K562 (cell line): ENCODE measurements around the gene COX15. TPM values are rescaled to one million over a fixed set of nuclear protein-coding genes. Genes with fewer than 3 reads are reported as not detected.
A peak's percentile ranks its signal among the peaks of the same experiment; 100 is the strongest.

ENCODE experiments used
- ATAC-seq: fragments of 200-7000 bp; cut with Tn5 transposase; 3 replicates; pipeline ENCODE4 v1.9.1; 2020; ENCODE audit warnings: moderate library complexity
- BruUV-seq: library from RNA; stranded (reverse); fragments of 400-500 nt; replicated peaks from 2 replicates; lab custom pipeline; 2021; lab: Mats Ljungman, UMichigan
- CTCF ChIA-PET: fragments of 300-600 bp; formaldehyde crosslinking; extraction: SDS; loops from one replicate; lab custom pipeline; 2021; ENCODE audit warnings: low intra/inter-chr PET ratio; lab: Yijun Ruan, JAX
- POLR2A ChIA-PET: fragments of 300-600, 350-650 bp; sonication (Branson Sonifier 250); formaldehyde crosslinking; extraction: SDS; loops from one replicate; lab custom pipeline; 2021; ENCODE audit warnings: antibody characterized with exemption, inconsistent platforms; lab: Yijun Ruan, JAX
- DNase-seq, 4 experiments: peaks; one replicate each; pipeline versions ENCODE4 v3.0.0 to v3.0.0-alpha.2; 2011 to 2018; ENCODE audit warnings: low spot score in 3 of 4, mixed read lengths in 3 of 4; ENCODE audit errors: extremely low read depth in 1 of 4
- FAIRE-seq: peaks from 2 replicates; lab custom pipeline; 2011; peaks lifted over from hg19 to GRCh38; lab: Jason Lieb, UNC
- H2AFZ ChIP-seq: 2 replicates; pipeline ENCODE4 v1.6.0; 2011; ENCODE audit warnings: low read depth, low read length, control low read depth, inconsistent platforms
- H3K27ac ChIP-seq: fragments of 200-600 bp; 3 replicates; pipeline ENCODE4 v1.8.0; 2011; ENCODE audit warnings: low read depth, mild to moderate bottlenecking, control low read depth, inconsistent platforms, low read length, moderate library complexity, mixed read lengths; ENCODE audit errors: extremely low read depth
- H3K27me3 ChIP-seq, 2 experiments: fragments of 300-600 bp in 1 of 2; 2 replicates in 1 of 2; 3 replicates in 1 of 2; pipeline versions ENCODE4 v1.6.0 to v1.8.0; 2011; ENCODE audit warnings: inconsistent platforms in 2 of 2, low read length in 2 of 2, mild to moderate bottlenecking in 1 of 2, mixed read lengths in 1 of 2, moderate library complexity in 1 of 2; ENCODE audit not compliant: control insufficient read depth in 2 of 2, insufficient read depth in 2 of 2
- H3K36me3 ChIP-seq: fragments of 300-600 bp; 3 replicates; pipeline ENCODE4 v1.8.0; 2011; ENCODE audit warnings: mild to moderate bottlenecking, low read length, inconsistent platforms; ENCODE audit not compliant: control insufficient read depth, insufficient read depth
- H3K4me1 ChIP-seq, 2 experiments: fragments of 200-600 bp in 1 of 2; replicated peaks in 1 of 2; 2 replicates in 1 of 2; 3 replicates in 1 of 2; pipeline versions ENCODE4 v1.5.1 to v1.8.0; 2011; ENCODE audit warnings: inconsistent platforms in 2 of 2, low read length in 2 of 2, mild to moderate bottlenecking in 1 of 2, mixed read lengths in 1 of 2, moderate library complexity in 1 of 2; ENCODE audit not compliant: control insufficient read depth in 2 of 2, insufficient read depth in 2 of 2
- H3K4me2 ChIP-seq: 2 replicates; pipeline ENCODE4 v1.6.1; 2011; ENCODE audit warnings: low read length, control low read depth, inconsistent platforms, mixed read lengths; ENCODE audit not compliant: insufficient read depth
- H3K4me3 ChIP-seq: fragments of 200-600 bp; sonication (generic), shearing (Covaris generic); 2 replicates; pipeline ENCODE4 v1.5.1; 2016; ENCODE audit warnings: control low read depth, inconsistent platforms
- H3K79me2 ChIP-seq: fragments of 200-600 bp; 3 replicates; pipeline ENCODE4 v1.8.0; 2011; ENCODE audit warnings: low read length, inconsistent platforms; ENCODE audit not compliant: control insufficient read depth, insufficient read depth
- H3K9ac ChIP-seq, 2 experiments: 2 replicates each; pipeline versions ENCODE4 v1.6.0 to v1.6.1; 2011; ENCODE audit warnings: low read depth in 2 of 2, low read length in 2 of 2, control low read depth in 1 of 2, inconsistent platforms in 1 of 2, mild to moderate bottlenecking in 1 of 2, mixed read lengths in 1 of 2; ENCODE audit not compliant: insufficient read depth in 1 of 2
- H3K9me1 ChIP-seq: one replicate; pipeline ENCODE4 v1.6.0; 2011; ENCODE audit warnings: inconsistent platforms, mild to moderate bottlenecking, low read length, moderate library complexity; ENCODE audit not compliant: control insufficient read depth, insufficient read depth
- H3K9me3 ChIP-seq: replicated peaks from 2 replicates; pipeline ENCODE4 v1.5.1; 2011; ENCODE audit warnings: low read depth, low read length, inconsistent platforms; ENCODE audit not compliant: control insufficient read depth, insufficient read depth
- H4K20me1 ChIP-seq: replicated peaks from 2 replicates; pipeline ENCODE4 v1.6.1; 2011; ENCODE audit warnings: low read length, inconsistent platforms, mixed read lengths; ENCODE audit not compliant: control insufficient read depth, insufficient read depth
- SAFB ChIP-seq: fragments of 200-400 bp; formaldehyde crosslinking; IDR thresholded peaks from 2 replicates; pipeline ENCODE4 v1.6.1; 2017; ENCODE audit warnings: low read depth, low read length, borderline replicate concordance
- ZC3H11A ChIP-seq: IDR thresholded peaks from 2 replicates; pipeline ENCODE4 v1.6.1; 2012; ENCODE audit warnings: low read depth, low read length, improper control_type of control experiment
- WGBS: fragments of 100-300 bp; shearing (Covaris generic); methylation state at CpG from one replicate; pipeline ENCODE4 v1.1.6; 2016; ENCODE audit warnings: low coverage, mixed read lengths; ENCODE audit not compliant: insufficient coverage; ENCODE audit errors: missing lambda C conversion rate; 5-methylcytosine and 5-hydroxymethylcytosine counted together
- in situ Hi-C: fragments of 300-500 bp; cut with MboI; formaldehyde crosslinking; loops from 4 replicates; pipeline ENCODE4 v1.15.0; 2018; ENCODE audit warnings: inconsistent platforms, mixed read lengths
- intact Hi-C: fragments of 100-400 bp; cut with micrococcal nuclease; formaldehyde crosslinking; loops from 2 replicates; pipeline ENCODE4 v1.14.2; 2022
- polyA plus RNA-seq, 8 experiments: library from polyadenylated mRNA; depleted of rRNA in 4 of 8; stranded (reverse) in 5 of 8; unstranded in 3 of 8; fragments of >200 nt; fragmentation: Nextera tagmentation in 2 of 8; fragmentation: Illumina TruSeq in 1 of 8; extraction: Ambion mirVana in 2 of 8; extraction: Trizol in 1 of 8; gene quantifications; 2 replicates each; pipeline versions ENCODE4 v1.2.1 to v1.2.3, GENCODE V29; 2011 to 2014; ENCODE audit warnings: inconsistent platforms in 1 of 8, missing spikeins in 1 of 8
- total RNA-seq, 7 experiments: library from RNA; depleted of rRNA in 6 of 7; stranded (reverse); fragments of >200 nt in 6 of 7; fragmentation: Illumina TruSeq in 2 of 7; extraction: Trizol in 2 of 7; gene quantifications; 2 replicates each; pipeline versions ENCODE4 v1.2.1 to v1.2.3, GENCODE V29; 2011 to 2021; ENCODE audit warnings: low replicate concordance in 1 of 7

The COX15 gene
- total and polyA plus RNA-seq, 9 of the 15 experiments (the other 6 are each of a cell fraction or from before 2014, with no cell fraction given) = 17.4 to 45.1 (median 23.7) TPM

- Histone ChIP-seq H3K27ac (no peak overlapping the region), H3K79me2 (no peaks in the 10 kb centered on the region), H3K9me3 (no peaks in the 10 kb centered on the region), H3K36me3 (peaks cover 4% of the 10 kb centered on the region; the same call in 2 of the 3 replicates)
- 80% methylated on average over 1 of the region's 1 CpG for WGBS
- POLR2A ChIA-PET = interaction anchor here (1.0 kb wide), 1 partner anchor 69 kb away, joined by 3 read pairs; no protein-coding TSS in a partner anchor
- TF ChIP-seq ZC3H11A = no peak
- TF ChIP-seq SAFB = no peak
- TF ChIP-seq, all 486 proteins: peak for 0
- Histone ChIP-seq H3K4me2 (no peak overlapping the region), H3K4me3 (no peak overlapping the region), H3K27me3 (no peaks in the 10 kb centered on the region), H4K20me1 (no peaks in the 10 kb centered on the region), H3K9ac (no peak overlapping the region), H3K9me1 (no peaks in the 10 kb centered on the region), H2AFZ (no peak overlapping the region), H3K4me1 (peaks cover 0 to 5% of the 10 kb centered on the region in 2 experiments; a peak in 3 of 5 replicates)
- no peak for FAIRE-seq
- ATAC-seq = peak; percentile 68; the same call in 2 of the 3 replicates
- DNase-seq = peak in 2 of 4 experiments; percentile 12 to 16
- in situ Hi-C loops = no loop called here
- intact Hi-C loops = no loop called here
- no TSS peak for BruUV-seq
- CTCF ChIA-PET = no interaction called here
Measured at GRCh38 chr10:99682752-99683151, 49.2 kb downstream of the COX15 start.

Other genes with a start within 250 kb of the COX15 start
- gene NKX2-3, start 199.2 kb downstream of the COX15 start, total RNA-seq (2014; rRNA removed) = not detected in 2 replicates
- not detected in 2 replicates for gene NKX2-3, start 199.2 kb downstream of the COX15 start, total RNA-seq (2014; rRNA removed; fragmentation: Illumina TruSeq; extraction: Trizol)
- gene NKX2-3, start 199.2 kb downstream of the COX15 start, total RNA-seq (2015; rRNA removed; fragmentation: Illumina TruSeq; extraction: Trizol) = not detected in 2 replicates
- not detected in 2 replicates for gene NKX2-3, start 199.2 kb downstream of the COX15 start, total RNA-seq (2021)
- not detected in 2 replicates for gene NKX2-3, start 199.2 kb downstream of the COX15 start, polyA plus RNA-seq (2011; rRNA removed)
- gene NKX2-3, start 199.2 kb downstream of the COX15 start, polyA plus RNA-seq (2014; fragmentation: Illumina TruSeq; extraction: Trizol) = not detected in 2 replicates
- gene NKX2-3, start 199.2 kb downstream of the COX15 start, polyA plus RNA-seq (2014; fragmentation: Nextera tagmentation; extraction: Ambion mirVana) = not detected
- not detected in 2 replicates for gene NKX2-3, start 199.2 kb downstream of the COX15 start, polyA plus RNA-seq (2014; rRNA removed)
- gene SLC25A28, start 111.7 kb downstream of the COX15 start, total RNA-seq (2014; rRNA removed) = 6.2 and 12.7 TPM in 2 replicates
- 13.6 and 15.1 TPM in 2 replicates for gene SLC25A28, start 111.7 kb downstream of the COX15 start, total RNA-seq (2014; rRNA removed; fragmentation: Illumina TruSeq; extraction: Trizol)
- gene SLC25A28, start 111.7 kb downstream of the COX15 start, total RNA-seq (2015; rRNA removed; fragmentation: Illumina TruSeq; extraction: Trizol) = 15.3 and 18.8 TPM in 2 replicates
- 18.5 and 20.3 TPM in 2 replicates for gene SLC25A28, start 111.7 kb downstream of the COX15 start, total RNA-seq (2021)
- 31.5 and 41.3 TPM in 2 replicates for gene SLC25A28, start 111.7 kb downstream of the COX15 start, polyA plus RNA-seq (2011; rRNA removed)
- 25.9 and 32.3 TPM in 2 replicates for gene SLC25A28, start 111.7 kb downstream of the COX15 start, polyA plus RNA-seq (2014; fragmentation: Illumina TruSeq; extraction: Trizol)
- gene SLC25A28, start 111.7 kb downstream of the COX15 start, polyA plus RNA-seq (2014; fragmentation: Nextera tagmentation; extraction: Ambion mirVana) = 10 to 100 TPM in 1 of 2 experiments, 1 to 10 TPM in 1; 8.7 to 10.3 TPM
- gene SLC25A28, start 111.7 kb downstream of the COX15 start, polyA plus RNA-seq (2014; rRNA removed) = 24.4 and 24.7 TPM in 2 replicates
- 8.5 TPM in 2 replicates for gene ENTPD7, start 72.6 kb downstream of the COX15 start, total RNA-seq (2014; rRNA removed)
- 10.2 and 11.9 TPM in 2 replicates for gene ENTPD7, start 72.6 kb downstream of the COX15 start, total RNA-seq (2014; rRNA removed; fragmentation: Illumina TruSeq; extraction: Trizol)
- 13.1 and 13.9 TPM in 2 replicates for gene ENTPD7, start 72.6 kb downstream of the COX15 start, total RNA-seq (2015; rRNA removed; fragmentation: Illumina TruSeq; extraction: Trizol)
- 10.6 TPM in 2 replicates for gene ENTPD7, start 72.6 kb downstream of the COX15 start, total RNA-seq (2021)
- 12.4 and 13.2 TPM in 2 replicates for gene ENTPD7, start 72.6 kb downstream of the COX15 start, polyA plus RNA-seq (2011; rRNA removed)
- 7.7 and 7.9 TPM in 2 replicates for gene ENTPD7, start 72.6 kb downstream of the COX15 start, polyA plus RNA-seq (2014; fragmentation: Illumina TruSeq; extraction: Trizol)
- gene ENTPD7, start 72.6 kb downstream of the COX15 start, polyA plus RNA-seq (2014; fragmentation: Nextera tagmentation; extraction: Ambion mirVana) = 1 to 10 TPM; 1.4 to 2.0 TPM
- 4.5 TPM in 2 replicates for gene ENTPD7, start 72.6 kb downstream of the COX15 start, polyA plus RNA-seq (2014; rRNA removed)
- gene CUTC, start 107 bp upstream of the COX15 start, total RNA-seq (2014; rRNA removed) = 16.7 and 23.4 TPM in 2 replicates
- gene CUTC, start 107 bp upstream of the COX15 start, total RNA-seq (2014; rRNA removed; fragmentation: Illumina TruSeq; extraction: Trizol) = 32.3 and 34.7 TPM in 2 replicates
- gene CUTC, start 107 bp upstream of the COX15 start, total RNA-seq (2015; rRNA removed; fragmentation: Illumina TruSeq; extraction: Trizol) = 27.3 and 30.3 TPM in 2 replicates
- 18.6 and 21.6 TPM in 2 replicates for gene CUTC, start 107 bp upstream of the COX15 start, total RNA-seq (2021)
- 38.8 and 49.0 TPM in 2 replicates for gene CUTC, start 107 bp upstream of the COX15 start, polyA plus RNA-seq (2011; rRNA removed)
- 30.1 and 34.7 TPM in 2 replicates for gene CUTC, start 107 bp upstream of the COX15 start, polyA plus RNA-seq (2014; fragmentation: Illumina TruSeq; extraction: Trizol)
- gene CUTC, start 107 bp upstream of the COX15 start, polyA plus RNA-seq (2014; fragmentation: Nextera tagmentation; extraction: Ambion mirVana) = 10 to 100 TPM; 47.5 to 69.3 TPM
- 35.4 and 36.0 TPM in 2 replicates for gene CUTC, start 107 bp upstream of the COX15 start, polyA plus RNA-seq (2014; rRNA removed)
- gene ABCC2, start 50.5 kb upstream of the COX15 start, total RNA-seq (2014; rRNA removed) = 0.05 and 0.24 TPM in 2 replicates
- 0.11 and 0.19 TPM in 2 replicates for gene ABCC2, start 50.5 kb upstream of the COX15 start, total RNA-seq (2014; rRNA removed; fragmentation: Illumina TruSeq; extraction: Trizol)
- gene ABCC2, start 50.5 kb upstream of the COX15 start, total RNA-seq (2015; rRNA removed; fragmentation: Illumina TruSeq; extraction: Trizol) = 0.11 and 0.18 TPM in 2 replicates
- gene ABCC2, start 50.5 kb upstream of the COX15 start, total RNA-seq (2021) = 0.11 and 0.34 TPM in 2 replicates
- 0.14 and 0.22 TPM in 2 replicates for gene ABCC2, start 50.5 kb upstream of the COX15 start, polyA plus RNA-seq (2011; rRNA removed)
- 0.09 and 0.17 TPM in 2 replicates for gene ABCC2, start 50.5 kb upstream of the COX15 start, polyA plus RNA-seq (2014; fragmentation: Illumina TruSeq; extraction: Trizol)
- under 1 TPM in 1 of 2 experiments, not detected in 1; 0.03 TPM for gene ABCC2, start 50.5 kb upstream of the COX15 start, polyA plus RNA-seq (2014; fragmentation: Nextera tagmentation; extraction: Ambion mirVana)
- gene ABCC2, start 50.5 kb upstream of the COX15 start, polyA plus RNA-seq (2014; rRNA removed) = 0.04 TPM in 1 of 2 replicates, not detected in the other